Osteoblast (primary cell): Measurements from ENCODE around the gene KIF13A. TPM values are rescaled to one million over a fixed set of nuclear protein-coding genes. Genes with fewer than 3 reads are reported as not detected.
"Not testable (repeated sequence)": the region's sequence is repeated elsewhere in the genome, so short reads cannot be mapped to it uniquely, and the experiment has no call there.

Source experiments
- DNase-seq: peaks from one replicate; pipeline ENCODE4 v3.0.0; 2011; ENCODE audit warnings: low spot score, mixed read lengths; ENCODE audit not compliant: insufficient read length; ENCODE audit errors: missing footprints
- H2AFZ ChIP-seq: 2 replicates; pipeline ENCODE4 v1.6.0; 2011; ENCODE audit warnings: mild to moderate bottlenecking, low read length
- H3K27ac ChIP-seq: 2 replicates; pipeline ENCODE4 v1.5.1; 2011; ENCODE audit warnings: mild to moderate bottlenecking, low read depth, low read length, moderate library complexity
- H3K27me3 ChIP-seq: 2 replicates; pipeline ENCODE4 v1.6.0; 2012; ENCODE audit warnings: mild to moderate bottlenecking, control low read depth, inconsistent platforms, low read length, moderate library complexity; ENCODE audit not compliant: insufficient read depth
- H3K36me3 ChIP-seq: 2 replicates; pipeline ENCODE4 v1.5.1; 2011; ENCODE audit warnings: mild to moderate bottlenecking, low read length, control low read depth, moderate library complexity; ENCODE audit not compliant: insufficient read depth
- H3K4me1 ChIP-seq: 2 replicates; pipeline ENCODE4 v1.5.1; 2011; ENCODE audit warnings: mild to moderate bottlenecking, low read length, control low read depth, moderate library complexity; ENCODE audit not compliant: insufficient read depth
- H3K4me2 ChIP-seq: 2 replicates; pipeline ENCODE4 v1.6.0; 2011; ENCODE audit warnings: mild to moderate bottlenecking, low read length; ENCODE audit not compliant: insufficient read depth
- H3K4me3 ChIP-seq: fragments of 200-600 bp; sonication (generic); 3 replicates; pipeline ENCODE4 v1.5.1; 2012; ENCODE audit warnings: mild to moderate bottlenecking, low read length, inconsistent platforms; ENCODE audit not compliant: insufficient read depth
- H3K79me2 ChIP-seq: 2 replicates; pipeline ENCODE4 v1.6.0; 2012; ENCODE audit warnings: mild to moderate bottlenecking, low read length, control low read depth, inconsistent platforms; ENCODE audit not compliant: insufficient read depth
- H3K9me3 ChIP-seq: 2 replicates; pipeline ENCODE4 v1.5.1; 2011; ENCODE audit warnings: low read depth, low read length, control low read depth
- H4K20me1 ChIP-seq: 2 replicates; pipeline ENCODE4 v1.6.0; 2012; ENCODE audit warnings: mild to moderate bottlenecking, low read length, control low read depth; ENCODE audit not compliant: insufficient read depth
- total RNA-seq: library from RNA; depleted of rRNA; stranded (reverse); fragments of >200 nt; gene quantifications from 2 replicates; pipeline ENCODE4 v1.2.3, GENCODE V29; 2012
- TF ChIP-seq, protein P1 (sequence below): IDR thresholded peaks from 2 replicates; pipeline ENCODE4 v1.5.1; 2011; ENCODE audit warnings: mild to moderate bottlenecking, low read depth, low read length, moderate library complexity; ENCODE audit errors: extremely low read depth

The KIF13A gene
- total RNA-seq, 1 donor: 61.5 TPM

GRCh38 chr6:17754254-17754653 is 233.2 kb downstream of the KIF13A start:
- Histone ChIP-seq H4K20me1 (no peaks in the 10 kb centered on the region), H2AFZ (no peak overlapping the region), H3K36me3 (no peaks in the 10 kb centered on the region), H3K4me1 (no peaks in the 10 kb centered on the region), H3K27ac (no peak overlapping the region), H3K4me2 (no peak overlapping the region), H3K4me3 (no peak overlapping the region), H3K27me3 (no peaks in the 10 kb centered on the region), H3K9me3 (no peaks in the 10 kb centered on the region), H3K79me2 (no peaks in the 10 kb centered on the region)
- TF ChIP-seq, protein P1, sequence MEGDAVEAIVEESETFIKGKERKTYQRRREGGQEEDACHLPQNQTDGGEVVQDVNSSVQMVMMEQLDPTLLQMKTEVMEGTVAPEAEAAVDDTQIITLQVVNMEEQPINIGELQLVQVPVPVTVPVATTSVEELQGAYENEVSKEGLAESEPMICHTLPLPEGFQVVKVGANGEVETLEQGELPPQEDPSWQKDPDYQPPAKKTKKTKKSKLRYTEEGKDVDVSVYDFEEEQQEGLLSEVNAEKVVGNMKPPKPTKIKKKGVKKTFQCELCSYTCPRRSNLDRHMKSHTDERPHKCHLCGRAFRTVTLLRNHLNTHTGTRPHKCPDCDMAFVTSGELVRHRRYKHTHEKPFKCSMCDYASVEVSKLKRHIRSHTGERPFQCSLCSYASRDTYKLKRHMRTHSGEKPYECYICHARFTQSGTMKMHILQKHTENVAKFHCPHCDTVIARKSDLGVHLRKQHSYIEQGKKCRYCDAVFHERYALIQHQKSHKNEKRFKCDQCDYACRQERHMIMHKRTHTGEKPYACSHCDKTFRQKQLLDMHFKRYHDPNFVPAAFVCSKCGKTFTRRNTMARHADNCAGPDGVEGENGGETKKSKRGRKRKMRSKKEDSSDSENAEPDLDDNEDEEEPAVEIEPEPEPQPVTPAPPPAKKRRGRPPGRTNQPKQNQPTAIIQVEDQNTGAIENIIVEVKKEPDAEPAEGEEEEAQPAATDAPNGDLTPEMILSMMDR: no peak
- DNase-seq: no peak

DNA sequence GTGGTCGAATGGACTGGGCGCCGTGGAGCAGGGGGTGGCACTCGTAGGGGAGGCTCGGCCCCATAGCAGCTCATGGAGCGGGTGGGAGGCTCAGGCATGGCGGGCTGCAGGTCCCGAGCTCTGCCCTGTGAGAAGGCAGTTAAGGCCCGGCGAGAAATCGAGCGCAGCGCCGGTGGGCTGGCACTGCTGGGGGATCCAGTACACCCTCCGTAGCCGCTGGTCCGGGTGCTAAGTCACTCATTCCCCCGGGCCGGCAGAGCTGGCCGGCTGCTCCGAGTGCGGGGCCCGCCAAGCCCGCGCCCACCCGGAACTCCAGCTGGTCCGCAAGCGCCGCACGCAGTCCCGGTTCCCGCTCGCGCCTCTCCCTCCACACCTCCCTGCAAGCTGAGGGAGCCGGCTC is 242.1 kb downstream of the KIF13A start:
- not testable (repeated sequence) for H3K4me1 ChIP-seq, H3K4me2 ChIP-seq, H3K79me2 ChIP-seq, H3K4me3 ChIP-seq, H4K20me1 ChIP-seq, DNase-seq, H3K9me3 ChIP-seq, H3K36me3 ChIP-seq, H3K27ac ChIP-seq, H3K27me3 ChIP-seq, H2AFZ ChIP-seq

- not testable (repeated sequence) for H3K27me3 ChIP-seq, H3K4me2 ChIP-seq, H3K4me3 ChIP-seq, H3K79me2 ChIP-seq, H2AFZ ChIP-seq, H3K9me3 ChIP-seq, DNase-seq, H3K36me3 ChIP-seq, H4K20me1 ChIP-seq, H3K27ac ChIP-seq, H3K4me1 ChIP-seq
Observed at GRCh38 chr6:17744757-17745308, 242.6 kb downstream of the KIF13A start.

DNA sequence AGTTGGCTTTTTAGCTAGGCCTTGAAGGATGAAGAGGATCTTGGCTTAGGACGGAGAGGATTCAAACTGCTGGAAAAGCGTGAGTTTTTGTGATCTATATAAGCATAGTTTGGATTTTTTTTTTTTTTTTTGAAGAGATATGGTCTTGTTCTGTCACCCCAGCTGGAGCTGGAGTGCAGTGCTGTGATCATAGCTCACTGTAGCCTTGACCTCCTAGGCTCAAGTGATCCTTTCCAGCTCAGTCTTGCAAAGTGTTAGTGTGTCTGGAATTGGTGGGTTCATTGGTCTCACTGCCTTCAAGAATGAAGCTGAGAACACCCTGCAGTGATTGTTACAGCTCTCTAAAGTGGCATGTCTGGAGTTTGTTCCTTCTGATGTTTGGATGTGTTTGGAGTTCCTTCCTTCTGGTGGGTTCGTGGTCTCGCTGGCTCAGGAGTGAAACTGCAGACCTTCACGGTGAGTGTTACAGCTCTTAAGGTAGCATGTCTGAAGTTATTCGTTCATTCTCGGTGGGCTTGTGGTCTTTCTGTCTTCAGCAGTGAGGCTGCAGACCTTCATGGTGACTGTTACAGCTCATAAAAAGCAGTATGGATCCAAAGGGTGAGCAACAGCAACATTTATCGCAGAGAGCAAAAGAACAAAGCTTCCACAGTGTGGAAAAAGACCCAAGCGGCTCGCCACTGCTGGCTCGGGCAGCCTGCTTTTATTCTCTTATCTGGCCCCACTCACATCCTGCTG is 243.2 kb downstream of the KIF13A start:
- no peaks in the 10 kb centered on the region for H3K27me3 ChIP-seq
- H3K36me3 ChIP-seq: no peaks in the 10 kb centered on the region
- no peaks in the 10 kb centered on the region for H4K20me1 ChIP-seq
- H3K4me2 ChIP-seq: no peak overlapping the region
- H3K27ac ChIP-seq: no peak overlapping the region
- DNase-seq: no peak
- no peaks in the 10 kb centered on the region for H3K9me3 ChIP-seq
- TF ChIP-seq, protein P1: no peak
- no peak overlapping the region for H2AFZ ChIP-seq
- no peaks in the 10 kb centered on the region for H3K4me1 ChIP-seq
- H3K4me3 ChIP-seq: no peak overlapping the region
- no peaks in the 10 kb centered on the region for H3K79me2 ChIP-seq

DNA sequence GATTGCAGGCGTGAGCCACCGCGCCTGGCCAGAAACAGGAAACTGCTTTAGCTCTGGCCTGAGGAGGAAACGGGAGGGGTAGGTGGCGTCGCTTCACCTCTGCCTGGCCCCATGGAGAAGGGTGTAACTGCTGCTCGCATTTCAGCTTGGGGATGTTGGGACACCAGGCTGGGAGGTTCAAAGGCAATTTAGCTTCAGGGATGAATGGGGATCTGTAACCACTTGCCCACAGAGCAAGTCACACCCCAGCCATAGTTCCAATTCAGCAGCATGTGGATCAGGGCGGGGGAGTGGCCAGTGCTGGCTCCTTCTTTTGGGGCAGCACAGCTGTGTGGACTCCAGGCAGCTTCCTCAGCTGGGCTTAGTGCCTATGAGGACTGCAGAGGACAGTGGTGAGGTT is 245.9 kb downstream of the KIF13A start:
- H3K27ac ChIP-seq: no peak overlapping the region
- TF ChIP-seq, protein P1: no peak
- no peaks in the 10 kb centered on the region for H3K79me2 ChIP-seq
- DNase-seq: no peak
- peaks cover 5% of the 10 kb centered on the region for H3K9me3 ChIP-seq
- H3K4me2 ChIP-seq: no peak overlapping the region
- no peaks in the 10 kb centered on the region for H4K20me1 ChIP-seq
- H2AFZ ChIP-seq: no peak overlapping the region
- no peaks in the 10 kb centered on the region for H3K36me3 ChIP-seq
- H3K27me3 ChIP-seq: no peaks in the 10 kb centered on the region
- no peaks in the 10 kb centered on the region for H3K4me1 ChIP-seq
- no peak overlapping the region for H3K4me3 ChIP-seq
